Uterus (tissue), 2 donors: Measurements from ENCODE around the gene PLCG2.

ENCODE experiments used
- POLR2A ChIP-seq, 2 donors: fragments of 450-650 bp; IDR thresholded peaks; one replicate each; pipeline ENCODE4 v1.6.1; 2016; ENCODE audit warnings: antibody characterized with exemption in 2 of 2, mild to moderate bottlenecking in 1 of 2, moderate library complexity in 1 of 2
- TF ChIP-seq, protein P1 (sequence below), 4 experiments: fragments of 200-600 bp in 2 of 4; fragments of 450-650 bp in 2 of 4; sonication (generic) in 2 of 4; IDR thresholded peaks; one replicate each; pipeline ENCODE4 v1.5.1; 2016 to 2019; ENCODE audit warnings: antibody characterized with exemption in 4 of 4, mild to moderate bottlenecking in 2 of 4, moderate library complexity in 1 of 4

DNA sequence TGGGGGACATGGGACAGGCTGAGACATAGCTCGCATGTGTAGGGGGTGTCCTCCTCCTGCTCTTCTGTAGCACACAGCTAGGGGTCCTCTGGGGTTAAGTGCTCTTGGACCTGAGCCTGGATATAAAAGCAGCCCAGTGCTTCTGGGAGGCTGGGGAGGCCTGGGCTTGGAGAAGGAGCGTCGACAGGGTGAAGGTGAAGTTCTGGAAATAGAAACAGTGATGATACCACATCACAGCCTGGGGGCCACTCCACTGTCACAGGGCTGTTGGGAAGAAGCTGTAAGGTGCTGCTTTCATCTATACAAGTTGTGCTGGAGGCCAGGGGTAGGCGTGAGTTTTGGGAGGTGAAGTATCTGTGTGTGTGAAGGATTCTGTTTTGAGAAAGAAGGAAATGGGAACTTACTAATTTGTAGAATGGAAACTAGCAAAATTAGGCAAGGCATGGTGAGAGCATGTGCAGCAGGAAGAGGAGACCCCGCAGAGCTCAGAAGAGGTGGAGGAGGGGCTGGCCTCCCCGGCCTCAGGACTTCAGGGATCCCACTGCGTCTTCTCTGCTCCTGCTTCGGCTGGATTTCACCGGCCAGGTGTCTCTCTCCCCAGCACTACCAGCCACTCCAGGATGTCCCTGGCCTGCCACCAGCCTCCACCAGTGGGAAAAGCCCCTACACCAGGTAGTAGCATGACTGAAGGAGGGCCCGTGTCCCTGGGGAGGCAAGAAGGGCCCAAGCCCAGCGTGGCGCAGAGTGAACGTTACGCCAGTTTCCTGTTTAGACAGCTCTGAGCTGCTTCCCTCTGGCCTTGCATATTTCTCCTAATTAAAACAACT, 19.4 kb downstream of the PLCG2 start:
- TF ChIP-seq, protein P1, sequence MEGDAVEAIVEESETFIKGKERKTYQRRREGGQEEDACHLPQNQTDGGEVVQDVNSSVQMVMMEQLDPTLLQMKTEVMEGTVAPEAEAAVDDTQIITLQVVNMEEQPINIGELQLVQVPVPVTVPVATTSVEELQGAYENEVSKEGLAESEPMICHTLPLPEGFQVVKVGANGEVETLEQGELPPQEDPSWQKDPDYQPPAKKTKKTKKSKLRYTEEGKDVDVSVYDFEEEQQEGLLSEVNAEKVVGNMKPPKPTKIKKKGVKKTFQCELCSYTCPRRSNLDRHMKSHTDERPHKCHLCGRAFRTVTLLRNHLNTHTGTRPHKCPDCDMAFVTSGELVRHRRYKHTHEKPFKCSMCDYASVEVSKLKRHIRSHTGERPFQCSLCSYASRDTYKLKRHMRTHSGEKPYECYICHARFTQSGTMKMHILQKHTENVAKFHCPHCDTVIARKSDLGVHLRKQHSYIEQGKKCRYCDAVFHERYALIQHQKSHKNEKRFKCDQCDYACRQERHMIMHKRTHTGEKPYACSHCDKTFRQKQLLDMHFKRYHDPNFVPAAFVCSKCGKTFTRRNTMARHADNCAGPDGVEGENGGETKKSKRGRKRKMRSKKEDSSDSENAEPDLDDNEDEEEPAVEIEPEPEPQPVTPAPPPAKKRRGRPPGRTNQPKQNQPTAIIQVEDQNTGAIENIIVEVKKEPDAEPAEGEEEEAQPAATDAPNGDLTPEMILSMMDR (IDR thresholded peaks at IDR 0.05) = no peak
- TF ChIP-seq POLR2A (IDR thresholded peaks at IDR 0.05) = no peak
